Smooth muscle cell of the brain vasculature (primary cell): ENCODE data around the gene TOGARAM2.
A peak's percentile ranks its signal among the peaks of the same experiment; 100 is the strongest.

Source experiments
- DNase-seq: peaks from one replicate; pipeline ENCODE4 v3.0.0-alpha.2; 2012; ENCODE audit warnings: low read depth, low spot score

Gene TOGARAM2

DNA sequence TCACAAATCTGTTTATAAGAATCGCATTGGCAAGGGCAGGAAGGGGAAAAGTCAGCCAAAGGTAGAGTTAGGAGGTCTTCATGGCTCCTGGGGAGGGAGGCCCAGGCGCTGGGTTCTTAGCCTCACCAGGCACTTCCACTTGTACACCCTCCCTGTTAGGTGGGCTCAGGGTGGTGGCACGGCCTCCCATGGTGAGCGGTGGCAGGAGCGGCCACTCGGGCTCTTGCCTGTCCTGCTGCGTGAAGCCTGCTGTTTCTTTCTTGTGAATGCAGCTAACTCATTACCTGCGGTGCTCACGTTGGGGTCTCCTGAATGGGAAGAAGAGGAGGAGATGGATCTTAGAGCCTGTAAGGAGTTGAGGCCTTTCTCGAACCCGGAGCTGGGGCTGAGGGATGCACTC, 40.8 kb downstream of the TOGARAM2 start:
- DNase-seq = no peak

- DNase-seq = peak; percentile 43
Observed at GRCh38 chr2:29022679-29023078, 41.6 kb downstream of the TOGARAM2 start.

- no peak for DNase-seq
Observed at GRCh38 chr2:29023188-29023587, 42.1 kb downstream of the TOGARAM2 start.

- DNase-seq = no peak
Observed at GRCh38 chr2:29024882-29025430, 43.9 kb downstream of the TOGARAM2 start.

GRCh38 chr2:29025711-29026110, 44.6 kb downstream of the TOGARAM2 start:
- no peak for DNase-seq

DNA sequence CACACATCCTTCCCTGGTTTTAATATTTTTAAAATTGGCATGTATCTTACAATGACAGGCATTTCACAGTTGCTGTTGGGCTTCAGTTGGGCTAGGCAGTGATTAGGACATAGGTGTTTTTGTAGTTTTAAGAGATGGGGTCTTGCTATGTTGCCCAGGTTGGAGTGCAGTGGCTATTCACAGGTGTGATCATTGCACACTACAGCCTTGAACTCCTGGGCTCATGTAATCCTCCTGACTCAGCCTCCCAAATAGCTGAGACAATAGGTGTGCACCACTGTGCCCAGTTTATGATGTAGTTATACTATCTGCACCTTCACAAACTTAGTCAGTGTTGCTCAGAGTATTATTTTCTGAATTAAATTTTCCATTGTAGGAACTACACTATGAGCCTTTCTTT, 49.9 kb downstream of the TOGARAM2 start:
- no peak for DNase-seq

DNA sequence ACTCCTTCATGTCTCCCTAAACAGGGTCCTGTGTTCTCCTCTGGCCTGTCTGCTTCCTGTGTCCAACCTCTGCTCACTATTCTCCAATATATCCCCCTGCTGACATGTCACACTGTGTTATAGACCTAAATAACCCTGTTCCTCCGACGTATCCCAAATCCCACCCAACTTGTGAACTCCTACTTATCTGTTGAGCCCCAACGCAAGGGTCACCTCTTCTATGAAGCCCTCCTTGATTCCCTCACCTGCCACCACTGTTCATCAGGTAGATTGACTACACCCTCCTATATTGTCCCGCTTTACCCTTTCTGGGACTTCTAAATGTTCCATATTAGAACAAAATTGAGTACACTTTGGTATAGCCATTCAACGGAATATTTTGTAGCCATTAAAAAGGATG, 51.1 kb downstream of the TOGARAM2 start:
- no peak for DNase-seq

DNA sequence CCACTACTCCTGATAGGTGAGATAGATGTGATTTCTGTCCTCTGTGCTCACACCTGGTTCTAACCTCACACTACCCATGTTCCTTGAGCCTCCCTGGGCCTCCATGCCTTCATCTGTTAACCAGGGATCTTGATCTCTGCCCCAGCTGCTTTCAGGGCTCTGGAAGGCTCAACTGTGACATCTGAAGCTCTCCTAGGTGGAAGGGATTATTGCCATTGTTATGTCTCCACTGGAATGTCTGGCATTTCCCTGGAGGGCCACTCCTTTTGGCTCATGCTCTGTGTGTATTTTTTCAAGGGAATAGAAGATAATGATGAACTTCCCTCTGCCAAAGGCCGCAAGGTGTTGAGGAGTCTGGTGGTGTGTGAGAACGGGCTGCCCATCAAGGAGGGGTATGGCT, 52.1 kb downstream of the TOGARAM2 start:
- DNase-seq = no peak

DNA sequence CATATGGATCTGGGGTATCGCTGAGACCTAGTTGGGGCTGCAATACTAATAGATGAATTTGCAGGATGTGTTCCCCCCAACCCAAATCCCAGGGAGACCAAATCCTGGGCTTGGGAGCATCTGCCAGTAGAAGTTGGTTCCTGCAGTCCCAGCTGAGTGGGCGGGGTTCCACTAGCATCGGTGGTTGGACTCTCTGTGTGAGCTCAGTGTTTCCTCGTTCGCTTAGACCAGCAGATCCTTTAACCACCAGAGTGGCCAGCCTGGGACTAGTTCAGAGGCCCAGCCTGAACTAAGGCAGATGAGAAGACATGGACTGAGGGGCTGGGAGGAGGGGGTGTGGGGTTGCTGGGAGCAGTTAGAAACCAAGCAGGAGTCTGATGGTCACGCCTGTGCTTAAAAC, 52.6 kb downstream of the TOGARAM2 start:
- DNase-seq = no peak

GRCh38 chr2:29035016-29035745, 54.1 kb downstream of the TOGARAM2 start:
- DNase-seq = no peak

DNA sequence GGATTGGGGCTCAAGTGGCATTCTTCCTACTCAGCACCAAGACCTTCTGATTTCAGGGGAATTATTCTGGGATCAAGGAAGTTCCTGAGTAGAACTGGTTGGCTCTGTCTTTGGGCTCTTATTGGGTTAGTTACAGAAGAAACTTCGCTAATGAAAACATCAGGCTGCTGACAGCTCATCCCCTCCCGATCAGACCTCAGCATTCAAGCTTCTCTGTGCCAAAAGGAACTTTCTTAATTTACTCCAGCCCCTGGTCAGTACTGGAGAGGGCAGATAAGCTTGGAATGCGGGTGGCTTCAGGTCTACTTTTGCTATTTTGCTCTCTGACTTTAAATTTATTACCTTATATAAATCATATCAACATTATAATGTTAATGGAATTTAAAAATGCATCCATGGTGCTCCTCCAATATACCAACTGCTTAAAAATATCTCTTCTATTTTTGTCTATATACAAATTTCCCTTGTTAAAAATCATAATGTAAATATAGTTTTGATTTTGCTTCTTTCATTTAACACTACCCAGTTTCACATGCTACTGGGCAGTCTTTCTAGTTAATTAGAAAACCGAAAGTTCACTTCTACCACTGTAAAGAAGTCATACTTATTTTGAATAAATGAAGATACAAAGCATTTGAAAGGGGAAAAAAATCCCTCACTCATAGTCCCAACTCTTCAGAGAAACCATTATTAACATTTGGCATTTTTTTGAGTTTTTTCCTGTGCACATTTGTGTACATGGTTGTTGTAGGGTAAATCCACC, 58.8 kb downstream of the TOGARAM2 start:
- DNase-seq = no peak

DNA sequence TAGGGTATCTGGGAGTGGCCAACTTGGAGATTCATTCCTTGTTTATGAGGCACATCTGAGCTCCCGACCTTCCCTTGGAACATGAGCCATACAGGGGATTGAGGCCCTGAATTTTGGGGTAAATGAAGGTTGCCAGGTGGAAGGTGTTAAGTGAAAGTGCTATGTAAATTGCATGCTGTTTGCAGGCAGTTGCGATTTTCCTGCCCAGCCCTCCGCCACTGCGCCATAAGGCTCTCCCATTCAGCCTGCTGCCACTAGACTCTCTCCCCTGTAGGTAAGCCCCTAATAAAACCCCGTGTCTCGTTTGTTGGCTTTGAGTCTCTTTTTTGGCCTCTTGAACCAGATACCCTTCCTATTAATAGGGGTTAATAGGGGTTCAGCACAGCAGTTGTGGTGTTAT, 59.5 kb downstream of the TOGARAM2 start:
- no peak for DNase-seq

- no peak for DNase-seq
Observed at GRCh38 chr2:29041161-29041660, 60.1 kb downstream of the TOGARAM2 start.

DNA sequence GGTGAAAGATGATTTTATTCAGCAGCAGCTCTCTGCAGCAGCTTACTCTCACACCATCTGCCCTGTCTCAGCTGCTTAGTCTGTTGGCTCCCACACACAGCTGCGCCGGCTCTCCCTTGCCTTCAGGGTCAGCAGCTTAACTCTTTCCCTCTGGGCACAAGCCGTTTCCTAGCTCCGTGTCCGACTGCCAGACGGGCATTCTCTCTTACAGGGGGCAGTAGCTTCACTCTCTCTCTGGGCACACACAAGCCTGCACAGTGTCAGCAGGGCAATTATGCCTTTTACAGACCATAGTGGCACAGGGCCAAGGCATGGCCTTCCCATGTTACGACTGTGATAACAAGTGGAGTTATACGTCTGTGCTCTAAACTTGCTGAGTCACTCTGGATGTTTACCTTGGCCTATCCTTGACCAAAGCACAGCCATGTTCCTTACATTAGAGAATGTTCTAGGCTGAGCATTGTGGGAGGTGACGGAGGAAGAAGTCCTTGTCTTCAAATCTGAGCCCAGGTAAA, 61.5 kb downstream of the TOGARAM2 start:
- peak; percentile 10 for DNase-seq

GRCh38 chr2:29044459-29044858, 63.4 kb downstream of the TOGARAM2 start:
- DNase-seq = no peak

GRCh38 chr2:29046321-29046720, 65.2 kb downstream of the TOGARAM2 start:
- no peak for DNase-seq

- DNase-seq = no peak
Observed at GRCh38 chr2:29047083-29047845, 66.2 kb downstream of the TOGARAM2 start.

DNA sequence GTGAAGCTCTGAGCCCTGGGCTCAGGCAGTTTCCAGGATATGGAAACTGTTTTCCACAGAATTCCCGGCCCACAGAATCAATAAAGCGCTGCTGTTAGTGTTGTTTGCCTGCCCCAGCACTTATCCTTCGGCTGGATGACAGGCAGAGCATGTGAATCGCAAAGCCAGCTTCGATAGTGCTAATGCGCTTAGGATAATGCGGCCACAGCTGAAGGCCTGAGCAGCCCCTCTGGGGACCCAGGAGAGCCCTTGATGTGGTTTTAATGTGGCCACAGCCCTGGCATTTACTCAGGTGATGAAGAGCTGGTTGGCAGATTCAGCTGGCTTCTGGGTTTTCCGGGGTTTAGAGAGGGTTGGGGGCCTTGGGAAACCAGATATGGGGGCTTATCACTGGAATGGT, 69.5 kb downstream of the TOGARAM2 start:
- no peak for DNase-seq

GRCh38 chr2:29051730-29052129, 70.6 kb downstream of the TOGARAM2 start:
- DNase-seq = no peak

DNA sequence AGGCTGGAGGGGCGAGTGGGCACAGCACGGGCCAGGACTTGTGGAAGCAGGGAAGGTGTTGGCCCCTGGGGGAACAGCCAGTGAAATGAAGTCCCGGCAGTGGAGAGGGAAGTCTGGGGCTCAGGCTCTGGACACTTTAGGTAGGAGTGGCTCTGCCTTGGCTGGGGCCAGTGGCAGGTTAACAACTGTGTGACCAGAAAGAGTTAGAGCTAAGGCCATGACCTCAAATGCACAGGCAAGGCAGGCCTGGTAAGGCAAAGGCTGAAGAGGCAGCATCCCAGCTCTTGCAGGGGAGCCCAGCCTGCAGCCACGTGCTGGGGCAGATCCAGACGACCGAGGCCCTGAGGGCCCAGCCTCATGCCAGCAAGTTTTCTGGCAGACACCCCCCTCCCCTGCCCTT, 71.7 kb downstream of the TOGARAM2 start:
- no peak for DNase-seq

DNA sequence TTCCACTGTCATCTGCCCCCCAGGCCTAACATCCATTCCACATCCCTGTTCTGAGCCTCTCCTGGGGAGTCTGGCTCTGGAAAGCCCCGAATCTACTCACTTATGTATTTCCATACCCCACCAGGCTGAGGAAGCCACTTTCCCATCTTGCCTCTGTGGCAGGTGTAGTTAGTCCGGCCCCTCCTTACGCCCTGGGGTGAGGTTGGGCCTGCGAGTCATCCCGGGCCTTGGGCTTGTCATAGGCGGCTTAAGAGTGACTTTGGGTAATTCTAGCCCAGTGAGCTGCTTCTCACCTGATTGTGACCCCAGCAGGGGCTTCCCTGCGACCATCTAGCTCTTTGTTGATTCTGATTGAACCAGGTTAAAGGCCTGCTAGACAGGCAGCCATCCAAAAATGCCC, 72.1 kb downstream of the TOGARAM2 start:
- DNase-seq = no peak
